ENCODE results near the gene BMAL2. TPM values are rescaled to one million over a fixed set of nuclear protein-coding genes. Genes with fewer than 3 reads are reported as not detected.
A peak's percentile ranks its signal among the peaks of the same experiment; 100 is the strongest.

The BMAL2 gene
- total and polyA plus RNA-seq, 2 donors = 7.6 to 13.3 TPM

DNA sequence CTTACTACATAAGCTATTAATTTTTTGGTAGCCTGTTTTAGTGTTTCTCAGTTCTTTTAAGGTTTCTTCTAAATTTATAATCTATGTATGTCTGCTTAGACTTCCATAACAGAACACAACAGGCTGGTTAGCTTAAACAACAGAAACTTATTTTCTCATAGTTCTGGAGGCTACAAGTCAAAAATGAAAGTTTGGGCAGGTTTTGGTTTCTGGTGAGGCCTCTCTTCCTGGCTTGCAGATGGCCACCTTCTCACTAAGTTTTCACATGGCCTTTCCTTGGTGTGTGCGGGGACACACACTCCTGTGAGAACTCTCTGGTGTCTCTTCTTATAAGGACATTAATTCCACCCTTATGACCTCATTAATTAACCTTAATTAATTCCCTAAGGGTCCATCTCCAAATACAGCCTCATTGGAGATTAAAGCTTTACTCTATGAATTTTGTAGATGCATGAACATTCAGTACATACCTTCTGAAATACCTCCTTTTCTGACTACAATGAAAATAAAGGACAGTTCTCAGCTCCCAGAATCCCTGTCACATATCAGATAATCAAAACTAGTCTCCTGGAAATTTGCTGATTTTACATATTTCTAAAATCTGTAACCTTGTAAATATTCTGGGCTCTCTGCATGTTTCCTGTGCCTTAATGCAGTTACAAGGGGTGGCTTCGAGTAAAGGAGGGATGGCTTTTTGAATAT is 23.2 kb upstream of the BMAL2 start:
- no peaks in the 10 kb centered on the region for H3K4me1 ChIP-seq (ENCODE audit: control insufficient read depth in 2 of 2, insufficient read depth in 2 of 2, low read length in 2 of 2)
- H3K9me3 ChIP-seq (ENCODE audit: control insufficient read depth in 2 of 2, insufficient read depth in 1 of 2, low read length in 1 of 2) = no peaks in the 10 kb centered on the region
- peaks cover 3 to 20% of the 10 kb centered on the region in 2 donors for H3K36me3 ChIP-seq (ENCODE audit: control insufficient read depth in 2 of 2, insufficient read depth in 2 of 2, low read length in 1 of 2)
- no peak overlapping the region for H3K27ac ChIP-seq (ENCODE audit: low read depth in 1 of 2, low read length in 1 of 2)
- DNase-seq (ENCODE audit: low read depth in 6 of 9, low spot score in 9 of 9) = no peak
- no peaks in the 10 kb centered on the region for H3K27me3 ChIP-seq (ENCODE audit: control insufficient read depth in 2 of 2, insufficient read depth in 1 of 2, low read length in 1 of 2)
- no peak overlapping the region for H3K4me3 ChIP-seq (ENCODE audit: low read length in 2 of 2)
- WGBS = over 99% methylated on average over 2 of the region's 2 CpGs

DNA sequence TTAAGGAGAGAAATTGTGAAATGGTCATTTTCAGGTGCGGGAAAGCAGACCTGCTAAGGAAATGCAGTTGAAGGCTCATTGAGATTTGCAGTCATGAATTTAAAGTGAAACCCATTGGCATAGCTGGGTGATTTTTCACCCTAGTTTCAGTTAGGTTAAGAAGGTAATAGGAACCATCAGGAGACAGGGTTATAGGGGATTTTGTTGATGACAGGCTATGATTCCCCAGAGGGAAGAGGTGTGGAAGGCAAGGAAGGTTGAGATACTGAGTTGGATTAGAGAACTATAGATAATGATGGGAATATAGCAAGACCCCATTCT is 22.7 kb upstream of the BMAL2 start:
- 95% methylated on average over 1 of the region's 1 CpG for WGBS
- H3K4me3 ChIP-seq (ENCODE audit: low read length in 2 of 2) = no peak overlapping the region
- no peak overlapping the region for H3K27ac ChIP-seq (ENCODE audit: low read depth in 1 of 2, low read length in 1 of 2)
- H3K36me3 ChIP-seq (ENCODE audit: control insufficient read depth in 2 of 2, insufficient read depth in 2 of 2, low read length in 1 of 2) = peaks cover 3 to 22% of the 10 kb centered on the region in 2 donors
- H3K27me3 ChIP-seq (ENCODE audit: control insufficient read depth in 2 of 2, insufficient read depth in 1 of 2, low read length in 1 of 2) = no peaks in the 10 kb centered on the region
- H3K9me3 ChIP-seq (ENCODE audit: control insufficient read depth in 2 of 2, insufficient read depth in 1 of 2, low read length in 1 of 2) = no peaks in the 10 kb centered on the region
- no peak for DNase-seq (ENCODE audit: low read depth in 6 of 9, low spot score in 9 of 9)
- H3K4me1 ChIP-seq (ENCODE audit: control insufficient read depth in 2 of 2, insufficient read depth in 2 of 2, low read length in 2 of 2) = no peaks in the 10 kb centered on the region

DNA sequence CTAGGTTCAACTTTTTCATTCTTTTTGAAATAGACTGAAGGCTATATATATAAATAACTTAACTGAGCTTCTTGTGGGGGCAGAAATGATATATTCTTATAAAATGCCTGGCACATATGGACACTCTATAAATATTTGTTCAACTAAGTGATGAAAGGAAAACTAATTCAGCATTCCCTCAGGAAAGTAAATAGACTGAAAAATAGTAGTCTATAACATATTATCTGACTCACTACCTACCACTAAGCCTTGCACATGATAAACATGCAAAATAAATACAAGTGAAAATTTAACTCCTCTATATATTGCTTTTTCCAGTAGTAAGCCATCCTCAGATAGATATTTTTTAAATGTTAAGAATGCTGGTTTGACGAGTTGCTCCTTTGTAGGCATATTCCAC is 15.7 kb upstream of the BMAL2 start:
- peaks cover 7 to 22% of the 10 kb centered on the region in 2 donors for H3K36me3 ChIP-seq (ENCODE audit: control insufficient read depth in 2 of 2, insufficient read depth in 2 of 2, low read length in 1 of 2)
- H3K4me3 ChIP-seq (ENCODE audit: low read length in 2 of 2) = no peak overlapping the region
- 99% methylated on average over 1 of the region's 1 CpG for WGBS
- H3K4me1 ChIP-seq (ENCODE audit: control insufficient read depth in 2 of 2, insufficient read depth in 2 of 2, low read length in 2 of 2) = no peaks in the 10 kb centered on the region
- H3K27me3 ChIP-seq (ENCODE audit: control insufficient read depth in 2 of 2, insufficient read depth in 1 of 2, low read length in 1 of 2) = no peaks in the 10 kb centered on the region
- DNase-seq (ENCODE audit: low read depth in 6 of 9, low spot score in 9 of 9) = no peak
- no peak overlapping the region for H3K27ac ChIP-seq (ENCODE audit: low read depth in 1 of 2, low read length in 1 of 2)
- H3K9me3 ChIP-seq (ENCODE audit: control insufficient read depth in 2 of 2, insufficient read depth in 1 of 2, low read length in 1 of 2) = no peaks in the 10 kb centered on the region

DNA sequence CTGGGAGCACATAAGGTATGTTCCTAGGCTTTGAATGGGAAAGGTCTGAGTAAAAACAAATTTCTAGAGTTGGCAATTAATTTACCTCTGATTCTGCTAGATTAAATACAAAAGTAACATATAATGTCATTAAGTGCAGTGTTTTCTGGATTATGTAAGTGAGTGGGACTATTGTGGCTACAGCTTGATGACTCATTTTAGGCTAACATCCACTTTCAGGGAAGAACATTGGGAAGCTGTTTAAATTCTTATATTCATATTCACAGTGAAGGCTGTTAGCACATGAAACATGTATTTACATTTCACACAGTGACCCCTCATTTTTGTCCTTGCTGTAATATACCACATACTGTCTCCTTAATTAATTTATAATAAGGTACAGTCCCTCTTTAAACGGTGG is 13.2 kb upstream of the BMAL2 start:
- H3K4me3 ChIP-seq (ENCODE audit: low read length in 2 of 2) = no peak overlapping the region
- 87% methylated on average over 1 of the region's 1 CpG for WGBS
- no peaks in the 10 kb centered on the region for H3K4me1 ChIP-seq (ENCODE audit: control insufficient read depth in 2 of 2, insufficient read depth in 2 of 2, low read length in 2 of 2)
- no peak for DNase-seq (ENCODE audit: low read depth in 6 of 9, low spot score in 9 of 9)
- H3K27me3 ChIP-seq (ENCODE audit: control insufficient read depth in 2 of 2, insufficient read depth in 1 of 2, low read length in 1 of 2) = no peaks in the 10 kb centered on the region
- no peak overlapping the region for H3K27ac ChIP-seq (ENCODE audit: low read depth in 1 of 2, low read length in 1 of 2)
- H3K9me3 ChIP-seq (ENCODE audit: control insufficient read depth in 2 of 2, insufficient read depth in 1 of 2, low read length in 1 of 2) = no peaks in the 10 kb centered on the region
- peaks cover 10 to 31% of the 10 kb centered on the region in 2 donors for H3K36me3 ChIP-seq (ENCODE audit: control insufficient read depth in 2 of 2, insufficient read depth in 2 of 2, low read length in 1 of 2)

DNA sequence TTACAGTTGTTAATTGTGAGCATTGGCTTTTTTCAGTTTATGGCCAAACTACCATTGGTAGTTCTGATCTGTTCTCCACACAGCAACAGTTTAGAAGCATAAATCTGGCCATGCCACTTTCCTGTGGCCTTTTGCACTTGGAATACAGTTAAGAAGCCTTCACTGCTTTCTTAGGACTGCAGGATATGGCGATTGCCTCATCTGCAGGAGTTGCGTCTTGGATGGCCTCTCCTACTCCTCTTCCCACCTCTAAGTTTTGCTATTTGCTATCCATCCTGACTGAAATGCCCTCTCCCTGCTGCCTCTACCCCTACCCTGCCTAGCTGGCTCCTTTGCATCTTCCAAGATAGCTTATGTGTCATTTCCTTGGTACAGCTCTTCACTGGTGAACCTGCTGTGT is 12.8 kb upstream of the BMAL2 start:
- no peak overlapping the region for H3K4me3 ChIP-seq (ENCODE audit: low read length in 2 of 2)
- no peaks in the 10 kb centered on the region for H3K9me3 ChIP-seq (ENCODE audit: control insufficient read depth in 2 of 2, insufficient read depth in 1 of 2, low read length in 1 of 2)
- H3K36me3 ChIP-seq (ENCODE audit: control insufficient read depth in 2 of 2, insufficient read depth in 2 of 2, low read length in 1 of 2) = peaks cover 10 to 30% of the 10 kb centered on the region in 2 donors
- no peaks in the 10 kb centered on the region for H3K27me3 ChIP-seq (ENCODE audit: control insufficient read depth in 2 of 2, insufficient read depth in 1 of 2, low read length in 1 of 2)
- DNase-seq (ENCODE audit: low read depth in 6 of 9, low spot score in 9 of 9) = no peak
- no peaks in the 10 kb centered on the region for H3K4me1 ChIP-seq (ENCODE audit: control insufficient read depth in 2 of 2, insufficient read depth in 2 of 2, low read length in 2 of 2)
- H3K27ac ChIP-seq (ENCODE audit: low read depth in 1 of 2, low read length in 1 of 2) = no peak overlapping the region
- 100% methylated on average over 2 of the region's 2 CpGs for WGBS

DNA sequence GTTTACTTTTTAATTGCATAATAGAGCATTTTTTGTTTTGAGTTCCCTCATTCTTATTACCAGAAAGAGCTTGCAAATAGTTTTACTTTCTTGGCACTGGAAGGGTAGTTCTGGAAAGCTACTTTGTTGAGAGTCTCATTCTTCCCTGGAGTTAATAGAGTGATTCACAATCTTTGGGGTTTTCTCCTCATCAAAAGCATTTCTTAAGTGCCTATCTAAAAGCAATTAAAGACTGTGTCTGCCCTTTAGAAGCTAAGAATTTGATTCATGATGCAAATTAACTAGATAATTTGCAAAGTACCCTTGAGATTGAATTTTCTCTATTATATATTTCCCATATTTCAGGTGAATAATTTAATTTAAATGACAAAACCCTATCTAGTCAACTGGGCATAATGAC is 8.1 kb upstream of the BMAL2 start:
- Histone ChIP-seq H3K27me3 (ENCODE audit: control insufficient read depth in 2 of 2, insufficient read depth in 1 of 2, low read length in 1 of 2) (no peaks in the 10 kb centered on the region), H3K27ac (ENCODE audit: low read depth in 1 of 2, low read length in 1 of 2) (no peak overlapping the region), H3K4me1 (ENCODE audit: control insufficient read depth in 2 of 2, insufficient read depth in 2 of 2, low read length in 2 of 2) (no peaks in the 10 kb centered on the region), H3K4me3 (ENCODE audit: low read length in 2 of 2) (no peak overlapping the region), H3K36me3 (ENCODE audit: control insufficient read depth in 2 of 2, insufficient read depth in 2 of 2, low read length in 1 of 2) (peaks cover 10 to 21% of the 10 kb centered on the region in 2 donors), H3K9me3 (ENCODE audit: control insufficient read depth in 2 of 2, insufficient read depth in 1 of 2, low read length in 1 of 2) (no peaks in the 10 kb centered on the region)
- DNase-seq (ENCODE audit: low read depth in 6 of 9, low spot score in 9 of 9) = no peak

DNA sequence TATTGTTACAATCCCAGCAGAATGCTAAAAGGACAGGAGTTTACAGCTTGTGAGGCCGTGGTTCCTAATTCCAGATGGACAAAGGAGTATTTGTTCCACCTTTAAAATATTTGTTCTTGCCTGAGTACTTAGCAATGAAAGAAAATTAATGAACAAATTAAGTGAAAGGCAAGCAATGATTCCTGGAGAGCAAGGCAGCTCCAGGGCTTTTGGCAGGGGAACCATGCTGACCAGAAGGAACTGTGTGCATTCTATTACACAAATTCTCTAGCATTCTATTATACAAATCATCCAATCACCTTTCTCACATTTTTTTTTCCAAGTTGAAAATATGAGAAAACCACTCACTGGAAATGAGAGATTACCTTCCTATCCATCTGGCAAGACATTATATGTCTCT is 1.8 kb upstream of the BMAL2 start:
- Histone ChIP-seq H3K36me3 (ENCODE audit: control insufficient read depth in 2 of 2, insufficient read depth in 2 of 2, low read length in 1 of 2) (peaks cover 0 to 4% of the 10 kb centered on the region in 2 donors), H3K4me1 (ENCODE audit: control insufficient read depth in 2 of 2, insufficient read depth in 2 of 2, low read length in 2 of 2) (peaks cover 3 to 8% of the 10 kb centered on the region in 2 donors), H3K27ac (ENCODE audit: low read depth in 1 of 2, low read length in 1 of 2) (peak overlapping the region in 1 of 2 donors; percentile 32), H3K4me3 (ENCODE audit: low read length in 2 of 2) (no peak overlapping the region), H3K27me3 (ENCODE audit: control insufficient read depth in 2 of 2, insufficient read depth in 1 of 2, low read length in 1 of 2) (peaks cover 7 to 20% of the 10 kb centered on the region in 2 donors), H3K9me3 (ENCODE audit: control insufficient read depth in 2 of 2, insufficient read depth in 1 of 2, low read length in 1 of 2) (no peaks in the 10 kb centered on the region)
- whole genome bisulfite sequencing = 95% methylated on average over 1 of the region's 1 CpG
- no peak for DNase-seq (ENCODE audit: low read depth in 6 of 9, low spot score in 9 of 9)

DNA sequence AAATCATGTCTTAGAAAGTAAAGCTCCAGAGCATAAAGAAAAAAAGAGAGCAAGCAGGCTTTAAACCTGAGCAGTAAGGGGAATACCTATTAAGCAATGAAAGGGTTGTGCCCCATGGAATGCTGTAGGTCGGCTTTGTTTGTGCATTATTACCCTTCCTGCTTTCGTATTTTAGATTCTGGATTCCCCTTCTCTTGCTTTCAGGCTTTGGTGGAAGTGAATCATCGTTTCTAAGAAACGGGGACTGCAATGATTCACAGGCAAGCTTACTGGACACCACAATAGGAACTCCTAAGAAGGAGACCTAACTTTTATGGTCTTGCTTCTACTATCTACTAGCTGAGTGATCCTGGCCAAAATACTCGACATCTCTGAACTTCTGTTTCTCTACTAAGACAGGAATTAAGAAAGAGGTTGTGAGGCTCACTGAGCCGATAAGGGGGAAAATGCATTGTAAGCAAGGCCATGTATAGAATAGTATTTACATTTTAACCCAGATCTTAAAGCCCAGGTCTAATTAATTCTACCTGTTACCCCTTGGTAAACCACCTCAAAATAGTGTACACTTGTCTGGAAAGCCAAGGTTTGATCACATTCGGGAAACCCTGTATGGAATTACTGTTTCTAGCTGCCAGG is 1.2 kb upstream of the BMAL2 start:
- DNase-seq (ENCODE audit: low read depth in 6 of 9, low spot score in 9 of 9) = peak in 1 of 9 donors; percentile 40
- Histone ChIP-seq H3K27ac (ENCODE audit: low read depth in 1 of 2, low read length in 1 of 2) (peak overlapping the region; percentile 20 to 69), H3K4me3 (ENCODE audit: low read length in 2 of 2) (no peak overlapping the region), H3K27me3 (ENCODE audit: control insufficient read depth in 2 of 2, insufficient read depth in 1 of 2, low read length in 1 of 2) (peaks cover 7 to 20% of the 10 kb centered on the region in 2 donors), H3K4me1 (ENCODE audit: control insufficient read depth in 2 of 2, insufficient read depth in 2 of 2, low read length in 2 of 2) (peaks cover 3 to 8% of the 10 kb centered on the region in 2 donors), H3K9me3 (ENCODE audit: control insufficient read depth in 2 of 2, insufficient read depth in 1 of 2, low read length in 1 of 2) (no peaks in the 10 kb centered on the region), H3K36me3 (ENCODE audit: control insufficient read depth in 2 of 2, insufficient read depth in 2 of 2, low read length in 1 of 2) (no peaks in the 10 kb centered on the region)
- WGBS = 77% methylated on average over 7 of the region's 7 CpGs

DNA sequence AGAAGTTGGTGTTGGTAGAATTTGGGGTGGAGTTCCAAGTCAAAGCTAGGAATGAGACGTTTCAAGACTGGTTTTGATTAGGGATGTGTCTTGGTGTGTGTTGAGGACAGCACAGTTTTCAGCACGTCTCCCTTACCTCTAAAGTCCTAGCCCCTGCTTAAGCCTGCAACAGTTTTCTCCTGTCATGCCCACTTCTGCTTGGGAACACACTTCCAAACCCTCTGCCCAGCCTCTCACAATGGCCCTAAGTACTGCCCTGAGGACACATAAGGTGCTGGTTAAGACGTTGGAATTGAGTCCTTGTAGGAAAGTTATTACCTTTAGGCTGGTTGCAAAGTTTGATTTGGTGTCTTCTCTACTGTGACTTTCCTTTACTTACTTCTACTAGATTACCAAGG is 710 bp upstream of the BMAL2 start:
- H3K4me3 ChIP-seq (ENCODE audit: low read length in 2 of 2) = no peak overlapping the region
- DNase-seq (ENCODE audit: low read depth in 6 of 9, low spot score in 9 of 9) = peak in 1 of 9 donors; percentile 9
- H3K4me1 ChIP-seq (ENCODE audit: control insufficient read depth in 2 of 2, insufficient read depth in 2 of 2, low read length in 2 of 2) = peaks cover 3 to 8% of the 10 kb centered on the region in 2 donors
- H3K27ac ChIP-seq (ENCODE audit: low read depth in 1 of 2, low read length in 1 of 2) = peak overlapping the region; percentile 20 to 69
- H3K9me3 ChIP-seq (ENCODE audit: control insufficient read depth in 2 of 2, insufficient read depth in 1 of 2, low read length in 1 of 2) = no peaks in the 10 kb centered on the region
- 78% methylated on average over 3 of the region's 3 CpGs for WGBS
- H3K36me3 ChIP-seq (ENCODE audit: control insufficient read depth in 2 of 2, insufficient read depth in 2 of 2, low read length in 1 of 2) = no peaks in the 10 kb centered on the region
- peaks cover 7 to 20% of the 10 kb centered on the region in 2 donors for H3K27me3 ChIP-seq (ENCODE audit: control insufficient read depth in 2 of 2, insufficient read depth in 1 of 2, low read length in 1 of 2)
